GM18517 (cell line): ENCODE data around the gene SMYD2.
A peak's percentile ranks its signal among the peaks of the same experiment; 100 is the strongest.
"Not testable (repeated sequence)": the region's sequence is repeated elsewhere in the genome, so short reads cannot be mapped to it uniquely, and the experiment has no call there.

Experiments
- ATAC-seq: cut with Tn5 transposase; IDR thresholded peaks from one replicate; pipeline ENCODE4 v1.9.1; 2021; ENCODE audit warnings: mild to moderate bottlenecking, moderate library complexity; ENCODE audit not compliant: unreplicated experiment

SMYD2 gene

DNA sequence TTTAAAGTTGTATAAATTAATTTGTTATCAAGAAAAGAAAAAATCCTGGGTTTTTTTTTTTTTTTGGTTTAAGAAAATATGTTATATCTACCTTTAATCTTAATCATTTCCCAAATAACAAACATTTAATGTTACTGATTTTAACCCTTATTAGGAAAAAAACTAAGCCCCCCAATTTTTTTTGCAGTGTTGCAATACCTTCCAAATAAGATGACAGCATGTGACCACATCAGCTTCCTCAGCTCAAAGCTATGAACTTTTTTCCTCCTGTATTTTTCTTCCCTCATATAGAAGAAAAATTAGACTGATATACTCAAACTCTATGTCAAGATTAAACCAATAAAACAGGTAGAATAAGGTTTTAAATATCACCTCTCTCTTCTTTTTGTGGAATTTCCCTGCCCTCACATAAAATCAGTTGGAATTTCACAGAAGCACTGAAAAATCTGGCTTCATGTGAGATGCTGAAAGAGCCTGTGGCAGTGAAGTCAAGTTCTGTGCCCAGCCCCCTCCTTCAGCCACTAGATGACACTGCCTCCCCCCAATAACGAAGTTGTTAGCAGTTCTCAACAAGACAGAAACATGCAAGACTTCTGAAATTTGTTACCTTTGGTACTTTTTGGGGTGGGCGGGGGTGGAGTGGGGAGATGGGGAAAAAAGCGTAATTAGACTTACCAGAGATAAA lies 9.6 kb upstream of the SMYD2 start:
- no peak for ATAC-seq

GRCh38 chr1:214271995-214272731 lies 8.8 kb upstream of the SMYD2 start:
- ATAC-seq: no peak

- no peak for ATAC-seq
Observed at GRCh38 chr1:214272964-214273533, 7.9 kb upstream of the SMYD2 start.

- not testable (repeated sequence) for ATAC-seq
Observed at GRCh38 chr1:214275700-214276099, 5.3 kb upstream of the SMYD2 start.

DNA sequence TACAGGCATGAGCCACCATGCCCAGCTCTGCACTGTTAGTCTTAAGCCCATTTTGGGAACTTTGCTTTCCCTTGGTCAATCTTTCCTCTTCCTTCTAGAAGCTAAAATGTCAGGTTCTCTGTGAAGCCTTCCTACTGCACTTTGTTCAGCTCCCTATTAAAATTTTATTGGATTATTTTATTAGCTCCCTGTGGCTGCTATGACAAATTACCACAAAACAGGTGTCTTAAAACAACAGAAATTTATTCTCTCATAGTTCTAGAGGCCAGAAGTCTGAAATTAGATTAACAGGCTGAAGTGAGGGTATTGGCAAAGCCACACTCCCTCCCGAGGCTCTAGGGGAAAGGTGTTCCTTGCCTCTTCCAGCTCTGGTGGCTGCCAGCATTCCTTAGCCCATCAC lies 4.2 kb upstream of the SMYD2 start:
- no peak for ATAC-seq

DNA sequence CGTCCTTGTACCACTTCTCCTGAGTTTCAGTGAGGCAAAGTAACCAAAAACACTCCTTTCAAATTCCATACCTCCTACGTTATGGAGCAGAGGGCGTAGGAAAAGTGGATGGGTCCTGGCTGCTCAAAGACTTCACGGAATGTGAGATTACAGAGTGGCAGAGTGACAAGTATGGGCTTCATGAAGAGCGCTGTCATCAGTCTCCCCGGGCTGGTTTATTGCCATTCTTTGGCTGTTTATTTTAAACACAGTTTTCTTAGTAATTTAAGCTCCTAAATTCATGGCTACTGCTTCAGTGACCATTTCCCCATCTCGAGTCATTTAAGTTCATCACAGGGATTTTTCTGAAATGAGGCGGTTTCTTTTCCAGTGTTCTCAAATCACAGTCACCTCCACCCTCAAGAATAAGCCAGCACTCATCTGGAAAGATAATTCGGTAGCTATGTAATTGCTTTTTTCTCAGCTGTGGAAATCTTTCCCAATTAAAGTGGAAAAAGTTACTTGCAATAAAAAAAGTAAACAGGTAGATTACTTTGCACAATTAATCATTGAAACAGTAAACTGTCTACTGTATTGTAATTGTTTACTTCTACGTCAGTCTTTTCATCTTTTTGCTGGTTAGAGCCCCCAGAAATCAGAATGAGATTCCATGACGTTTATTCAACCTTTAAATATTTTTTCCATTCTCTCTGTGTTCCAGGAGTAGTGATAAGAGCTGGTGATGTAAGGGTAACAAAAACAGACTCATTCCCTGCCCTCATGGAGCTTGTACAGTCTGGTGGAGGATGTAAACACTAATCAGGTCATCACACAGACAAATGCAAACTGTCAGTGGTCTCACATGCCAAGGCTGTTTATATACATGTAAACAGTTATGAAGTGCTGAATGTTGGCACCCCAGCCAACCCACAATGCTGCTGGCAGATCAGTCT lies 3.0 kb upstream of the SMYD2 start:
- no peak for ATAC-seq

DNA sequence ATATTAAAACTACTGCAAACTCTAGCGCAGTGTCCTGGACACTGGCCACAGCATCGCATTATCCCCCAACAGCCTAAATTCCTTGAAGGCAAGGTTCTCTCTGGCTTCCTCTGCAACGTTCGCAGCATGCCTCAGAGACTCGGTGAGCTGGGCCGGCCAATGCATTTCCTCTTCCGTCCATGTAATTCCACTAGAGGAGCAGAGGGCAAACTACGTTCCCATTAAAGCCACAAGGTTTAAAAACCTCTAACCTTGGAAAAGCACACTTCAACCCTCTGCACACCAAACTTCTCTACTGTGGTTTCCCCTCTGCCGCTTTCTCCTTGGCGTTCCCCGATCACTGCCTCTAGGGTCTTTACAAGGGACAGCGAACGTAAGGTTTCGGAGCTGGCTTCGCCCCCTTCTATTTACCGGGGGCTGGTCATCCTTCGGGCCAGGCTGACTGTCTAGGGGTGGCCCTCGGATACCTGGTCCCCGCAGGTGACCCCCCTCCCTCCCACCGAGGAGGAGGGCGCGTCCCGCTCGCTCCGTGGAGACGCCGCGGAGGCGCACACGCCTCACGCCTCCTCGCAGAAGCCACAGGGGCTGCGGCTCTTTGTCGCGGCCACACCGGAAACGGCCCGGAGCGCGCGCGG lies 456 bp upstream of the SMYD2 start:
- no peak for ATAC-seq

- ATAC-seq: peak; percentile 38
Observed at GRCh38 chr1:214281720-214282629, 1.0 kb downstream of the SMYD2 start.

GRCh38 chr1:214282630-214283242 lies 1.8 kb downstream of the SMYD2 start:
- no peak for ATAC-seq

- ATAC-seq: no peak
Observed at GRCh38 chr1:214285610-214286440, 4.9 kb downstream of the SMYD2 start.

DNA sequence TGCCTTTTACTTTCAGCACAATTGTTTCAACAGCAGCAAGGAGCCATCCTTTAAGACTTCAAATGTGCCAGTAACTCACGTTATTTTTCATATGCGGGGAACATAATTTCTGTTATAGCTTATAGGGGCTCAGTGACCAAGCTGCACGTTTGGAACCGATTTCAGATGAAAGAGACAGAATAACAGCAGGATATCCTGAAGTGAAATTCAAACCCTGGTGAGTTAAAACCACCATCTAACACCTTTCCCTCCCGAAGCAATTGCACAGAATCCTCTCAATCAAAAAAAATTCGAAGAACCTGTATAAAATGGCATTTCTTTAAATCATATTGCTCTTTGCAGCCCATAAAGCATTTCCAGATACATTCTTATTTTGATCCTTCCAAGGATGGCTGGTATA lies 6.9 kb downstream of the SMYD2 start:
- no peak for ATAC-seq

GRCh38 chr1:214289574-214290272 lies 8.8 kb downstream of the SMYD2 start:
- ATAC-seq: no peak

DNA sequence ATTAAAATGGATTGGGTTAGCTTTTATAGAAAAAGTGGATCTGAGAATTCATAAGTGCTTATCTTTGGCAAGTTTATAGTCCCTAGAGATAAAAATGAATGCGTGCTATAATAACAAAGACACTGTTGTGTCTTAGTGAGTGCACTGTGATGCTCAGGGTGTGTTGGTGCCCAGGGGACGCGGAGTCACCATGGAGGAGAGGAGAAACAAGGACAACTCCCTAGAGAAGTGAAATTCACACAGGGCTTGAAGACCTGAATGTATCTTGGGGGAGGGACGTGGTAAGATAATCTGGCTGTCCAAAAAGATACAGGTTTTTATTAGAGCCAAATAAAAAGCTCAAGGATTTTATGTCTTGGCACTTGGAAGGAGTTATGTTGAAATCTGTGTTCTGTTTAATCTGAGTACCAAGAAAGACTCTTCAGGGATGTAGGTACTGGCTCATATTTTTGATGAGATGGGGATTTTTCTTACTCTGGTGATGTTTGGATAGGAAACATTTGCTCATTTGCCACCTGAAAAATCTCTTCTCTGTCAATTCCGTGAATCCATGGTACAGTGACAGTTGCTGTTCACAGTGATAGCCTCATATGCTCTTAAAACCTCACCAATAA lies 9.6 kb downstream of the SMYD2 start:
- ATAC-seq: no peak

DNA sequence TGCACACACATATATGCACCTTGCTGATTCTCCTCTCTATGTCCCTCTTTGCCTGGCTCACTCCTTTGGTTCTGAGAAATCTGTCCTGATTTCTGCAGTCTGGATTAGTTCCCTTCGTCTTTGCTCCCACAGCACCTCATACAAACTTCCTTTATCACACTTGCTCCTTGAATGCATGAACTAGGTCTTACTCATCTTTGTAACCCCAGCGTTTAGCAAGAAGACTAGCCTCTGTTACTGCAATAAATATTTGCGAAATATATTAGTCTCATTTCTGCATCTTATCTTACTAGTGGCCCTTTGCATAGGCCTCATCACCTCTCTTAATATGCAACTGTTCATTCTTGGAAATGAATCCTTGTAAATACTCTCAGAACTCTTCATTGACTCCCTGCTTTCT lies 11.4 kb downstream of the SMYD2 start:
- no peak for ATAC-seq

DNA sequence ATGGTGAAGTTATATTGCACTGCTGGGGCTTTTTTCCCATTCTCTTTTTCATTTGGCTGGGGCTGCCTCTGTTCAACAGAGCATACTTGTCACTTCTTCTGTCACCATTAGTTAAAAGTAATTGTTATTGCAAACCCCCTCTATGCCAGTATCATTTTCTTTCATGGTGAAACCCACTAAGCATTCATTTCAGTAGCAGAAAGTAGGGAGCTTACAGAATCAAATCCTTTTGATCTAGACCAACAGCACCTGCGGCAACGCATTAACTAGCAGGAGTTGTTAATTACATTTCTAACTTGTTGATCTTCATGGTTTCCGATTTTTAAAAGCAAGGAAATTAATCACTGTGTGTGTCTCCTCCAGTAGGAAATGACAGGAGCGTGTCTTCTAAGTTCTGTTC lies 15.0 kb downstream of the SMYD2 start:
- ATAC-seq: no peak

DNA sequence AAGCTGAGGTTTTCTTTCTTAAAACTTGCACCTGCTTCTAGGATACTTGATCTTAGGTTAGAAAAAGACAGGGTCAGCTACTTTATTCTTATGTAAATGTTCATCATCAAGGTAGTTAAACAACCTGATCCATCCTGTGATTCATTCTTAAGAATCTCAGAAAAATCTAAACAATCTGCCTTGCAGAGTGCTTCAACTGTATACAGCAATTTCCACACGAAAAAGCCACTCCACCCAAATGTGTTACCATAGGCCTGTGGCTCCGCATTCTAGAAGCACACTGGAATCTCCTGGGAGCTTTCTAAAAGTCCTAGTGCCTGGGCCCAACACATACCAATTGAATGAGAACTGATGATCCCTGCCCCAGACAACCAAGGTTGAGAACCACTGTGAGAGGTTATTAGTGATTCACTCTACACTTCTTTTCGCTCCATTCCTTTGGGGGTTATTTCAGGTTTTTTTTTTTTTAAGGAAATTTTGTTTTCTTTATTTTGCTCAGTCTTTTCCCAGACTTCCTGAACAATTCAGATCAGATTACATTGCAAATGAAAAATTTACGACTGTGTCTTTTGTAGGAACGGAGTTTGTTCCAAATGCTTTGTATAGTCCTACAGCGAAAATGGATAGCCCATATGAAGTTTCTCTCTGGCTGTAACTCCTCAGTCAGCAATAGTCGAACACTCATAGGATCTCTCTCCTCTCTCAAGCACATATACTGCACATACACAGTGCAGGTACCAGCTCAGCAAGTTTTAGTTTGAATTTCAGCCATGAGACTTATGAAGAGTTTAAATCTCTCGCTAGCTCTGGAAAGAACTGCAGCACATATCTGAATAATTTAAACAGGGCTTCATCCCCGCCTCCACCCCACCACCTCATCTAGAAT lies 16.1 kb downstream of the SMYD2 start:
- ATAC-seq: no peak
